ENCODE measurements around the gene TRAF1. TPM values are rescaled to one million over a fixed set of nuclear protein-coding genes. Genes with fewer than 3 reads are reported as not detected.

The TRAF1 gene
- total RNA-seq, 1 donor from 2014 or later: 1.4 TPM

DNA sequence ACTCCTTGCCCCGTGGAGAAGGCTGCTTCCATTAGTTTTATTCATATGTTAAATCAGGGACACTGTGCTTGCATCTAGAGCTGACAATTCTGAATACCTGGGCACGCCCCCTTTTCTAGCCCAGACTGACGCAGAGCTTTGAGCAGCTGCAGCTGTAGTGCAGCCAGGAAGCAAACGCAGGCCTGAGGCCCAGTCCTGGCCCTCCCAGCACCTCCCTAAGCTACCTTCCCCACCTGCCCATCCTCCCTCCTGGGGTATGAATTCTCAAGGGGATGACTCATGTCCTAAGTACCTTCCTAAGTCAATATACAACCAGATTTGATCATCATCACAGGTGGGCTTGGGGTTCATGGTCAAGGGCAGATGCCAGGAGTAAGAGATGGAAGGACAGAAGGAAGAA is 53.1 kb downstream of the TRAF1 start:
- Mint-ChIP-seq H3K4me3 (ENCODE audit: unreplicated experiment) (no peak overlapping the region), H3K4me1 (ENCODE audit: unreplicated experiment) (peaks cover 4% of the 10 kb centered on the region), H3K27ac (ENCODE audit: unreplicated experiment) (peak overlapping the region; percentile 38), H3K36me3 (ENCODE audit: low read depth, unreplicated experiment) (peaks cover 8% of the 10 kb centered on the region), H3K9me3 (ENCODE audit: unreplicated experiment) (no peaks in the 10 kb centered on the region), H3K27me3 (ENCODE audit: unreplicated experiment) (peaks cover 17% of the 10 kb centered on the region)
- no peak for DNase-seq (ENCODE audit: low spot score)
- TF ChIP-seq, protein P1, sequence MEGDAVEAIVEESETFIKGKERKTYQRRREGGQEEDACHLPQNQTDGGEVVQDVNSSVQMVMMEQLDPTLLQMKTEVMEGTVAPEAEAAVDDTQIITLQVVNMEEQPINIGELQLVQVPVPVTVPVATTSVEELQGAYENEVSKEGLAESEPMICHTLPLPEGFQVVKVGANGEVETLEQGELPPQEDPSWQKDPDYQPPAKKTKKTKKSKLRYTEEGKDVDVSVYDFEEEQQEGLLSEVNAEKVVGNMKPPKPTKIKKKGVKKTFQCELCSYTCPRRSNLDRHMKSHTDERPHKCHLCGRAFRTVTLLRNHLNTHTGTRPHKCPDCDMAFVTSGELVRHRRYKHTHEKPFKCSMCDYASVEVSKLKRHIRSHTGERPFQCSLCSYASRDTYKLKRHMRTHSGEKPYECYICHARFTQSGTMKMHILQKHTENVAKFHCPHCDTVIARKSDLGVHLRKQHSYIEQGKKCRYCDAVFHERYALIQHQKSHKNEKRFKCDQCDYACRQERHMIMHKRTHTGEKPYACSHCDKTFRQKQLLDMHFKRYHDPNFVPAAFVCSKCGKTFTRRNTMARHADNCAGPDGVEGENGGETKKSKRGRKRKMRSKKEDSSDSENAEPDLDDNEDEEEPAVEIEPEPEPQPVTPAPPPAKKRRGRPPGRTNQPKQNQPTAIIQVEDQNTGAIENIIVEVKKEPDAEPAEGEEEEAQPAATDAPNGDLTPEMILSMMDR (IDR thresholded peaks at IDR 0.05; ENCODE audit: unreplicated experiment): no peak

DNA sequence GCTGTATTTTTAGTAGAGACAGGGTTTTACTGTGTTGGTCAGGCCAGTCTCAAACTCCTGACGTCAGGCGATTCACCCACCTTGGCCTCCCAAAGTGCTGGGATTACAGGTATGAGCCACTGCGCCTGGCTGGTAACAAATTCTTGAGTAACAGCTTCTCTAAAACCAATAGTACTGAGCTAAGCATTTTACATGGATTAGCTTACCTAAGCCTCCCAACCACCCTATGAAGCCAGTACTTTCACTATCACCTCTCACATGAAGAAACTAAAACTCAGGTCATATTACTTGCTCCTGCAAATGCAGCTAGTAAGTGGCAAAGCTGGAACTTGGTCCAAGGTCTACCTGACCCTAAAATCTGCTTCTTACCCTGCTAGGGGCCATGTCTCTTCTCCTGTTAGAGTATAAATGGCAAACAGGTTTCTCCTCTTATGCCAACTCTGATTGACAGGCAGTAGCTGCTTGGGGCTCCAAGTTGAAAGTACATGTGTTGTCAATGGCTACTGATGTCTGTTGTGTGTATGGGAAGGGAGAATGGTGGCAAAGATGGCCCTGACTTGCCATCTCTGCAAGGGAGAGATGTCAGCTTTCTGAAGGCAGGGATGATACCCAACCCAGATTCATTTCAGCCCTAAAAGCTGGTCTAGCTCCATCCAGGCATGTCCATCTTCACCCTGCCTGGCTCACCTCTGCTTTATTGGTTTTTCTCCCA is 53.6 kb downstream of the TRAF1 start:
- Mint-ChIP-seq H3K27ac (ENCODE audit: unreplicated experiment) (no peak overlapping the region), H3K4me1 (ENCODE audit: unreplicated experiment) (peaks cover 4% of the 10 kb centered on the region), H3K27me3 (ENCODE audit: unreplicated experiment) (peaks cover 12% of the 10 kb centered on the region), H3K4me3 (ENCODE audit: unreplicated experiment) (no peak overlapping the region), H3K9me3 (ENCODE audit: unreplicated experiment) (no peaks in the 10 kb centered on the region), H3K36me3 (ENCODE audit: low read depth, unreplicated experiment) (peaks cover 8% of the 10 kb centered on the region)
- TF ChIP-seq, protein P1 (IDR thresholded peaks at IDR 0.05; ENCODE audit: unreplicated experiment): no peak
- no peak for DNase-seq (ENCODE audit: low spot score)

DNA sequence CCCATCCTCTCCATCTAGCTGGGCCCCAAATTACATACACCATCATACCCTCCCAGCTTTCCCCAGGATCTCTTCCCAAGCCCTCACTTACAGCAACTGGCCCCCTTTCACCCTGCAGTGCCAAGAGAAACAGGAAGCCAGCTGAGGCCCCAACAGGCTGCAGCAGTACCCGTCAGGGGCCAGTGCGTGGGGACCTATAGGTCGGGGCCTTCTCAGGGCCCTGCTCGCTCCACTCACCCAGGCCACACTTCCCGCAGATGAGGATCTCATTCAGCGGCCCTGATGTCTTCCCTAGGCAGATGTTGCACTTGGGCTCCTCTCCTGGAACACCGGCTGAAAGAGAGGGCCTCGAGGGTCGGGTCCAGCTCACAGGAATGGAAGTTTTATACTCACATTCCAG is 56.4 kb downstream of the TRAF1 start:
- Mint-ChIP-seq H3K27me3 (ENCODE audit: unreplicated experiment) (peaks cover 7% of the 10 kb centered on the region), H3K27ac (ENCODE audit: unreplicated experiment) (no peak overlapping the region), H3K4me1 (ENCODE audit: unreplicated experiment) (no peaks in the 10 kb centered on the region), H3K36me3 (ENCODE audit: low read depth, unreplicated experiment) (peaks cover 11% of the 10 kb centered on the region), H3K9me3 (ENCODE audit: unreplicated experiment) (no peaks in the 10 kb centered on the region), H3K4me3 (ENCODE audit: unreplicated experiment) (no peak overlapping the region)
- no peak for DNase-seq (ENCODE audit: low spot score)
- TF ChIP-seq, protein P1 (IDR thresholded peaks at IDR 0.05; ENCODE audit: unreplicated experiment): no peak

DNA sequence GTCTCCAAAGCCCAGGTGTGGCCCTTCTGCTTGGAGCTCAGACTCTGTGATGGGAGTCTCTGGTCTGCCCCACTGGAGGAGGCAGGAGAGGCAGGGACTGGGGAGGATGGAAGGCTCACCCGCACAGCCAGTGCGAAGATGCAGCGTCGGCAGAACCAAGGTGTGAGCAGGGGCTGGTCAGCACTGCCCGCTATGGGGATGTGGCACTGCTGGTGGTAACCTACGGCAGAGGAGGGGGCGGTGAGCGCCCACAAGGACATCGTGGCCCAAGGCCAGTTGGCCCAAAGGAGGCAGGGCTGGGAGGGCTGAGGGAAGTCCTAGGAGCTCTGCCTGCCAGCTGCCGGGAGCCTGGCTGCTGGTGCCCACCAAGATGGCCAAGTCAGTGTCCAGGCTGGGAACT is 56.9 kb downstream of the TRAF1 start:
- Mint-ChIP-seq H3K36me3 (ENCODE audit: low read depth, unreplicated experiment) (peaks cover 11% of the 10 kb centered on the region), H3K27ac (ENCODE audit: unreplicated experiment) (no peak overlapping the region), H3K4me1 (ENCODE audit: unreplicated experiment) (no peaks in the 10 kb centered on the region), H3K9me3 (ENCODE audit: unreplicated experiment) (no peaks in the 10 kb centered on the region), H3K27me3 (ENCODE audit: unreplicated experiment) (peaks cover 7% of the 10 kb centered on the region), H3K4me3 (ENCODE audit: unreplicated experiment) (no peak overlapping the region)
- TF ChIP-seq, protein P1 (IDR thresholded peaks at IDR 0.05; ENCODE audit: unreplicated experiment): no peak
- DNase-seq (ENCODE audit: low spot score): no peak

DNA sequence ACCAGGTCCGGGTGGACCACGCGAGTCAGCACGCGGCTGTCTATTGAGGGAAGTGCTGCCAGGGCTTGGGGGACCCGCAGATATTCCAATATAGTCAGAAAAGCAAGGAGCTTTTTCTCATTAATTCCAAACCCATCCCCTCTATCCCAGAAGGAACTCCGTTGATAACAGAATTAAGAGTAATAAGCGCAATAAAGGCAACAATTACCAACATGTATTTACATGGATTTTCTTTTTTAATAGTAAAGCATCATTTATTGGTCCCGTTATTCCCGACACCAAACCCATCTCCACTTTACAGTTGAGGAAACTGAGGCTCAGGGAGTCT is 57.3 kb downstream of the TRAF1 start:
- peaks cover 11% of the 10 kb centered on the region for H3K36me3 Mint-ChIP-seq (ENCODE audit: low read depth, unreplicated experiment)
- peak overlapping the region; percentile 91 for H3K4me3 Mint-ChIP-seq (ENCODE audit: unreplicated experiment)
- no peak overlapping the region for H3K27ac Mint-ChIP-seq (ENCODE audit: unreplicated experiment)
- H3K27me3 Mint-ChIP-seq (ENCODE audit: unreplicated experiment): peaks cover 7% of the 10 kb centered on the region
- no peaks in the 10 kb centered on the region for H3K9me3 Mint-ChIP-seq (ENCODE audit: unreplicated experiment)
- no peak for DNase-seq (ENCODE audit: low spot score)
- TF ChIP-seq, protein P1 (IDR thresholded peaks at IDR 0.05; ENCODE audit: unreplicated experiment): no peak
- no peaks in the 10 kb centered on the region for H3K4me1 Mint-ChIP-seq (ENCODE audit: unreplicated experiment)
